Muscle layer of colon (tissue), 2 donors: ENCODE measurements around the gene ZNF416.
A peak's percentile ranks its signal among the peaks of the same experiment; 100 is the strongest.

Experiments used
- H3K27ac ChIP-seq: one replicate; pipeline ENCODE4 v1.7.0; 2013; ENCODE audit warnings: low read depth, mild to moderate bottlenecking, low read length, moderate library complexity
- H3K27me3 ChIP-seq, 2 donors: one replicate each; pipeline ENCODE4 v1.7.0; 2013; ENCODE audit warnings: low read length in 2 of 2, mild to moderate bottlenecking in 2 of 2; ENCODE audit not compliant: insufficient read depth in 2 of 2, control insufficient read depth in 1 of 2
- H3K36me3 ChIP-seq: one replicate; pipeline ENCODE4 v1.7.0; 2013; ENCODE audit warnings: mild to moderate bottlenecking, low read length; ENCODE audit not compliant: insufficient read depth
- H3K4me1 ChIP-seq: one replicate; pipeline ENCODE4 v1.7.0; 2013; ENCODE audit warnings: mild to moderate bottlenecking, low read length; ENCODE audit not compliant: insufficient read depth
- H3K4me3 ChIP-seq, 2 donors: one replicate each; pipeline ENCODE4 v1.7.0; 2013; ENCODE audit warnings: low read length in 2 of 2, low read depth in 1 of 2, mild to moderate bottlenecking in 1 of 2, moderate library complexity in 1 of 2
- H3K9ac ChIP-seq: one replicate; pipeline ENCODE4 v1.7.0; 2013; ENCODE audit warnings: low read length
- H3K9me3 ChIP-seq: one replicate; pipeline ENCODE4 v1.7.0; 2013; ENCODE audit warnings: mild to moderate bottlenecking, low read length
- donor health status: abdominal sarcoma.
- donor health status: Adenocarcinoma of cecum.

ZNF416 gene

GRCh38 chr19:57558525-57558924, 20.2 kb downstream of the ZNF416 start:
- H3K4me3 ChIP-seq = peak overlapping the region; percentile 50 to 88
- H3K9ac ChIP-seq = peak overlapping the region; percentile 50
- peaks cover 22% of the 10 kb centered on the region for H3K9me3 ChIP-seq
- H3K27me3 ChIP-seq = no peaks in the 10 kb centered on the region
- peaks cover 14% of the 10 kb centered on the region for H3K4me1 ChIP-seq
- H3K27ac ChIP-seq = no peak overlapping the region
- peaks cover 25% of the 10 kb centered on the region for H3K36me3 ChIP-seq

- Histone ChIP-seq H3K36me3 (peaks cover 34% of the 10 kb centered on the region), H3K4me3 (peak overlapping the region in 1 of 2 donors; percentile 88), H3K27ac (no peak overlapping the region), H3K27me3 (no peaks in the 10 kb centered on the region), H3K4me1 (peaks cover 14% of the 10 kb centered on the region), H3K9me3 (peaks cover 30% of the 10 kb centered on the region), H3K9ac (no peak overlapping the region)
These were observed 21.1 kb downstream of the ZNF416 start for GRCh38 chr19:57557659-57558058.

GRCh38 chr19:57552432-57552831, 26.3 kb downstream of the ZNF416 start:
- no peaks in the 10 kb centered on the region for H3K4me1 ChIP-seq
- no peak overlapping the region for H3K9ac ChIP-seq
- H3K4me3 ChIP-seq = peak overlapping the region in 1 of 2 donors; percentile 22
- H3K27ac ChIP-seq = no peak overlapping the region
- no peaks in the 10 kb centered on the region for H3K27me3 ChIP-seq
- H3K9me3 ChIP-seq = peaks cover 70% of the 10 kb centered on the region
- peaks cover 80% of the 10 kb centered on the region for H3K36me3 ChIP-seq

GRCh38 chr19:57546513-57546912, 32.2 kb downstream of the ZNF416 start:
- Histone ChIP-seq H3K9ac (no peak overlapping the region), H3K4me3 (peak overlapping the region in 1 of 2 donors; percentile 35), H3K27me3 (no peaks in the 10 kb centered on the region), H3K9me3 (peaks cover 63% of the 10 kb centered on the region), H3K36me3 (peaks cover 83% of the 10 kb centered on the region), H3K4me1 (no peaks in the 10 kb centered on the region), H3K27ac (no peak overlapping the region)

GRCh38 chr19:57537953-57538547, 40.7 kb downstream of the ZNF416 start:
- H3K27me3 ChIP-seq = no peaks in the 10 kb centered on the region
- H3K4me1 ChIP-seq = no peaks in the 10 kb centered on the region
- H3K27ac ChIP-seq = no peak overlapping the region
- H3K9me3 ChIP-seq = peaks cover 72% of the 10 kb centered on the region
- peak overlapping the region in 1 of 2 donors; percentile 19 for H3K4me3 ChIP-seq
- peaks cover 68% of the 10 kb centered on the region for H3K36me3 ChIP-seq
- no peak overlapping the region for H3K9ac ChIP-seq

GRCh38 chr19:57527136-57527881, 51.4 kb downstream of the ZNF416 start, which contains the start of gene ZNF549:
Gene ZNF549 (plus strand): TSS chr19:57527356. CDS start chr19:57527574, 218 bp downstream.
- peak within 1 kb of the TSS; percentile 71 to 97 for H3K4me3 ChIP-seq
- H3K27ac ChIP-seq = peak within 1 kb of the TSS; percentile 70
- H3K9me3 ChIP-seq = peaks cover 14% of the 10 kb centered on the region
- H3K4me1 ChIP-seq = peaks cover 11% of the 10 kb centered on the region
- peaks cover 13% of the 10 kb centered on the region for H3K36me3 ChIP-seq
- H3K27me3 ChIP-seq = no peaks in the 10 kb centered on the region
- peak within 1 kb of the TSS; percentile 60 for H3K9ac ChIP-seq
